H1 (cell line): Measurements from ENCODE around the gene COL4A4. TPM values are rescaled to one million over a fixed set of nuclear protein-coding genes. Genes with fewer than 3 reads are reported as not detected.

Experiments
- CTCF ChIA-PET: fragments of 300-600 bp; sonication (Branson Sonifier 250); formaldehyde crosslinking; loops from one replicate; lab custom pipeline; 2021; ENCODE audit not compliant: partially characterized antibody; lab: Charles Lee
- POLR2A ChIA-PET: fragments of 300-600 bp; sonication (Branson Sonifier 250); formaldehyde crosslinking; loops from one replicate; lab custom pipeline; 2021; ENCODE audit warnings: inconsistent platforms; ENCODE audit not compliant: partially characterized antibody; lab: Charles Lee
- DNase-seq, 2 experiments: peaks; one replicate each; pipeline versions ENCODE4 v3.0.0 to v3.0.0-alpha.2; 2010 to 2022; ENCODE audit warnings: low spot score in 2 of 2, low read depth in 1 of 2, mixed read lengths in 1 of 2
- FAIRE-seq: peaks from 2 replicates; lab custom pipeline; 2011; peaks lifted over from hg19 to GRCh38; lab: Jason Lieb, UNC
- H2AFZ ChIP-seq: 2 replicates; pipeline ENCODE4 v1.8.1; 2012; ENCODE audit warnings: low read length, inconsistent platforms
- H2AK5ac ChIP-seq: 2 replicates; pipeline ENCODE4 v1.6.1; 2013; ENCODE audit warnings: low read depth, low read length
- H2BK120ac ChIP-seq: replicated peaks from 2 replicates; pipeline ENCODE3; 2013; ENCODE audit warnings: low read depth, low read length, inconsistent platforms
- H2BK12ac ChIP-seq: 2 replicates; pipeline ENCODE4 v1.6.1; 2013; ENCODE audit warnings: low read depth, low read length
- H2BK15ac ChIP-seq: 2 replicates; pipeline ENCODE4 v1.6.1; 2013; ENCODE audit warnings: low read length
- H2BK20ac ChIP-seq: 2 replicates; pipeline ENCODE4 v1.6.1; 2013; ENCODE audit warnings: low read length
- H2BK5ac ChIP-seq: 2 replicates; pipeline ENCODE4 v1.6.1; 2013; ENCODE audit warnings: low read depth, low read length
- H3K14ac ChIP-seq: 2 replicates; pipeline ENCODE4 v1.6.1; 2013; ENCODE audit warnings: inconsistent platforms; ENCODE audit not compliant: insufficient read length
- H3K18ac ChIP-seq: 2 replicates; pipeline ENCODE4 v1.6.1; 2013; ENCODE audit warnings: low read length; ENCODE audit errors: extremely low read depth
- H3K23ac ChIP-seq: 2 replicates; pipeline ENCODE4 v1.6.1; 2013; ENCODE audit warnings: inconsistent platforms; ENCODE audit not compliant: insufficient read length
- H3K23me2 ChIP-seq: 2 replicates; pipeline ENCODE4 v1.6.1; 2013; ENCODE audit warnings: low read depth, low read length
- H3K27ac ChIP-seq: 2 replicates; pipeline ENCODE4 v1.6.1; 2011; ENCODE audit warnings: low read depth, low read length, inconsistent platforms
- H3K27me3 ChIP-seq, 4 experiments: replicated peaks in 1 of 4; 1 replicate in 1 of 4; 2 replicates in 3 of 4; pipeline versions ENCODE4 v1.6.1 to v1.8.1; 2011 to 2013; ENCODE audit warnings: low read length in 3 of 4, mild to moderate bottlenecking in 3 of 4, inconsistent platforms in 2 of 4, mixed read lengths in 2 of 4, moderate library complexity in 1 of 4; ENCODE audit not compliant: control insufficient read depth in 3 of 4, insufficient read depth in 3 of 4; ENCODE audit errors: extremely low read depth in 1 of 4
- H3K36me3 ChIP-seq, 4 experiments: 2 replicates each; pipeline versions ENCODE4 v1.6.1 to v1.8.1; 2011 to 2013; ENCODE audit warnings: mild to moderate bottlenecking in 4 of 4, low read length in 3 of 4, moderate library complexity in 2 of 4, control low read depth in 1 of 4, inconsistent platforms in 1 of 4; ENCODE audit not compliant: insufficient read depth in 4 of 4, control insufficient read depth in 2 of 4
- H3K4ac ChIP-seq: replicated peaks from 2 replicates; pipeline ENCODE3; 2013; ENCODE audit warnings: low read length, low read depth, mixed read lengths, inconsistent platforms; ENCODE audit not compliant: insufficient read length
- H3K4me1 ChIP-seq, 4 experiments: replicated peaks in 1 of 4; 1 replicate in 1 of 4; 2 replicates in 3 of 4; pipeline versions ENCODE4 v1.6.1 to v1.8.1; 2011 to 2013; ENCODE audit warnings: low read length in 3 of 4, inconsistent platforms in 2 of 4, mixed read lengths in 1 of 4; ENCODE audit not compliant: insufficient read depth in 4 of 4, control insufficient read depth in 3 of 4
- H3K4me2 ChIP-seq, 2 experiments: 2 replicates each; pipeline versions ENCODE4 v1.6.1 to v1.8.1; 2011 to 2013; ENCODE audit warnings: low read depth in 2 of 2, low read length in 2 of 2, control low read depth in 1 of 2, inconsistent platforms in 1 of 2, mild to moderate bottlenecking in 1 of 2; ENCODE audit not compliant: insufficient read depth in 1 of 2
- H3K4me3 ChIP-seq, 4 experiments: fragments of 200-600, 300-600 bp in 1 of 4; sonication (generic), shearing (Covaris generic), sonication (Bioruptor Twin) in 1 of 4; 2 replicates each; pipeline versions ENCODE4 v1.5.1 to v1.8.1; 2011 to 2016; ENCODE audit warnings: low read length in 4 of 4, low read depth in 3 of 4, control low read depth in 2 of 4, inconsistent platforms in 2 of 4, mild to moderate bottlenecking in 2 of 4, mixed read lengths in 1 of 4, moderate library complexity in 1 of 4; ENCODE audit not compliant: insufficient read depth in 2 of 4; ENCODE audit errors: extremely low read depth in 1 of 4
- H3K56ac ChIP-seq: replicated peaks from 2 replicates; pipeline ENCODE3; 2013; ENCODE audit warnings: low read depth, mild to moderate bottlenecking, mixed read lengths, low read length, inconsistent platforms; ENCODE audit not compliant: insufficient read length
- H3K79me1 ChIP-seq: 2 replicates; pipeline ENCODE4 v1.6.1; 2013; ENCODE audit warnings: low read depth, low read length, control low read depth
- H3K79me2 ChIP-seq, 2 experiments: 2 replicates each; pipeline versions ENCODE4 v1.6.1 to v1.8.1; 2012 to 2013; ENCODE audit warnings: low read length in 2 of 2, mild to moderate bottlenecking in 2 of 2, inconsistent platforms in 1 of 2; ENCODE audit not compliant: insufficient read depth in 2 of 2, control insufficient read depth in 1 of 2
- H3K9ac ChIP-seq, 4 experiments: replicated peaks in 1 of 4; 1 replicate in 1 of 4; 2 replicates in 3 of 4; pipeline versions ENCODE4 v1.6.1 to v1.8.1; 2011 to 2013; ENCODE audit warnings: low read depth in 3 of 4, low read length in 3 of 4, control low read depth in 2 of 4, mild to moderate bottlenecking in 2 of 4, moderate library complexity in 2 of 4, inconsistent platforms in 1 of 4; ENCODE audit errors: extremely low read depth in 1 of 4
- H3K9me3 ChIP-seq, 2 experiments: 2 replicates each; pipeline versions ENCODE4 v1.6.1 to v1.8.1; 2012 to 2013; ENCODE audit warnings: mild to moderate bottlenecking in 2 of 2, moderate library complexity in 2 of 2, control low read depth in 1 of 2, inconsistent platforms in 1 of 2, low read depth in 1 of 2, low read length in 1 of 2, mixed read lengths in 1 of 2; ENCODE audit not compliant: insufficient read depth in 2 of 2
- H4K20me1 ChIP-seq, 2 experiments: replicated peaks in 1 of 2; 2 replicates each; pipeline versions ENCODE3 to v1.8.1; 2011 to 2013; ENCODE audit warnings: inconsistent platforms in 2 of 2, low read length in 2 of 2, mild to moderate bottlenecking in 1 of 2; ENCODE audit not compliant: insufficient read depth in 2 of 2, control insufficient read depth in 1 of 2
- H4K5ac ChIP-seq: 2 replicates; pipeline ENCODE4 v1.6.1; 2013; ENCODE audit warnings: low read length, low read depth, mixed read lengths, inconsistent platforms; ENCODE audit not compliant: insufficient read length
- H4K8ac ChIP-seq: 2 replicates; pipeline ENCODE4 v1.8.0; 2013; ENCODE audit warnings: mild to moderate bottlenecking, moderate library complexity, low read length, inconsistent platforms; ENCODE audit not compliant: insufficient read depth; ENCODE audit errors: extremely low read depth
- H4K91ac ChIP-seq: replicated peaks from 2 replicates; pipeline ENCODE3; 2013; ENCODE audit warnings: low read length, mixed read lengths, inconsistent platforms; ENCODE audit not compliant: insufficient read length
- CHD1 ChIP-seq: IDR thresholded peaks from 2 replicates; pipeline ENCODE4 v1.6.1; 2012; ENCODE audit warnings: low read depth, low read length, improper control_type of control experiment
- EGR1 ChIP-seq: IDR thresholded peaks from 2 replicates; pipeline ENCODE4 v1.6.1; 2011; ENCODE audit warnings: low read depth, low read length, borderline replicate concordance
- NANOG ChIP-seq: IDR thresholded peaks from 2 replicates; pipeline ENCODE4 v1.6.1; 2011; ENCODE audit warnings: low read length, low read depth, mild to moderate bottlenecking, inconsistent platforms; ENCODE audit not compliant: insufficient read depth, poor library complexity, severe bottlenecking
- SRF ChIP-seq: IDR thresholded peaks from 2 replicates; pipeline ENCODE4 v1.6.1; 2011; ENCODE audit warnings: mild to moderate bottlenecking, low read depth, low read length, moderate library complexity
- WGBS, 2 experiments: shearing (Covaris generic) in 1 of 2; methylation state at CpG; one replicate each; pipeline versions ENCODE4 v1.1.6 to v1.1.7; 2013 to 2015; ENCODE audit warnings: low lambda C conversion rate in 2 of 2, mixed read lengths in 2 of 2, inconsistent platforms in 1 of 2, low coverage in 1 of 2, missing lambda C conversion rate in 1 of 2; ENCODE audit not compliant: insufficient replicate concordance in 2 of 2, insufficient coverage in 1 of 2, insufficient read length in 1 of 2; ENCODE audit errors: extremely low coverage in 1 of 2, missing lambda C conversion rate in 1 of 2; 5-methylcytosine and 5-hydroxymethylcytosine counted together
- polyA plus RNA-seq, 7 experiments: library from polyadenylated mRNA; depleted of rRNA in 3 of 7; stranded (reverse) in 5 of 7; unstranded in 2 of 7; fragments of >200 nt in 5 of 7; fragments of 200-250 nt in 2 of 7; gene quantifications; 1 replicate in 5 of 7; 2 replicates in 1 of 7; 4 replicates in 1 of 7; pipeline versions ENCODE4 v1.2.1 to v1.2.3, GENCODE V29; 2011 to 2013; ENCODE audit warnings: missing spikeins in 2 of 7, mixed read lengths in 2 of 7
- total RNA-seq: library from RNA; stranded (reverse); fragmentation: NEBNext Ultra II Directional; extraction: Animal tissue kit (Norgen Biotek cat#: 25700); gene quantifications from 2 replicates; pipeline ENCODE4 v1.2.1, GENCODE V29; 2021

COL4A4 gene
- total and polyA plus RNA-seq, 2 of the 8 experiments (the other 6 are each of a cell fraction or from before 2014, with no cell fraction given) = 0.33 to 1.7 TPM

DNA sequence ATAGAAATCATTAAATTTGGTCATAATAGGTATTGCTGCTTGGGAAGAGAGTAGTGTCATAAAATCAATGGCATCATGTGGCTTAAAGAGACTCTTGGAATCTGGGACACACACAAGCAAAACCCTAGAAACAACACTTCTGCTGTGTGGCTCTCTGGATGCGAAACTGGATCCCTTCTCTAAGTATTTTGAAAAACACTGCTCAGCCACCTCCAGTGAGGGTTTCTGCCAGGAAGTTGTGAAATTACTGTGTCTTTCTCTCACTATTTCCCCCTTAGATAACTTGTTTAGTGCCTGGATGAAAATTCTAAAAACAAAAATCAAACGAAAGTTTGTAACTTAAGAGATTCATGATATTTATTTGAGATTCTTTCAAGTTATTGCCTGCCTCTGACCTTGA, 164.3 kb downstream of the COL4A4 start:
- no peak for FAIRE-seq

More for the DNA sequence above, 164.3 kb downstream of the COL4A4 start:
- no peaks in the 10 kb centered on the region for H3K79me1 ChIP-seq
- ChIA-PET POLR2A (no interaction called here), CTCF (interaction anchor here (1.5 to 1.6 kb wide), 2 partner anchors 14 to 34 kb away, joined by 4 to 5 read pairs; no protein-coding TSS in a partner anchor)
- H2BK20ac ChIP-seq = no peak overlapping the region
- H3K56ac ChIP-seq = no peak overlapping the region
- no peak overlapping the region for H2BK15ac ChIP-seq
- no peak overlapping the region for H3K4me3 ChIP-seq
- H4K20me1 ChIP-seq = no peaks in the 10 kb centered on the region
- H3K27ac ChIP-seq = no peak overlapping the region
- no peaks in the 10 kb centered on the region for H3K27me3 ChIP-seq
- H3K4ac ChIP-seq = no peak overlapping the region
- 87% methylated on average over 2 of the region's 2 CpGs; no CpG with 5 or more reads in 1 of the 2 experiments for WGBS, 2 experiments
- H3K79me2 ChIP-seq = no peaks in the 10 kb centered on the region
- no peak overlapping the region for H3K4me2 ChIP-seq
- no peak overlapping the region for H3K9ac ChIP-seq
- H4K91ac ChIP-seq = no peak overlapping the region
- no peak overlapping the region for H3K18ac ChIP-seq
- no peaks in the 10 kb centered on the region for H3K4me1 ChIP-seq
- no peaks in the 10 kb centered on the region; a peak in 3 of 8 replicates for H3K36me3 ChIP-seq
- TF ChIP-seq CHD1 (no peak), SRF (no peak), EGR1 (no peak), NANOG (no peak)
- H2AK5ac ChIP-seq = no peak overlapping the region
- H4K8ac ChIP-seq = no peak overlapping the region
- no peak for DNase-seq
- no peak overlapping the region for H2AFZ ChIP-seq
- no peaks in the 10 kb centered on the region for H3K23me2 ChIP-seq
- no peak overlapping the region for H3K23ac ChIP-seq
- H2BK5ac ChIP-seq = no peak overlapping the region
- no peaks in the 10 kb centered on the region for H3K9me3 ChIP-seq
- no peak overlapping the region for H4K5ac ChIP-seq
- H2BK120ac ChIP-seq = no peak overlapping the region
- no peak overlapping the region for H3K14ac ChIP-seq
- H2BK12ac ChIP-seq = no peak overlapping the region
